HG02763 (cell line): Measurements from ENCODE around the gene SLC30A1.

ENCODE experiments used
- ATAC-seq: cut with Tn5 transposase; IDR thresholded peaks from one replicate; pipeline ENCODE4 v1.9.1; 2021; ENCODE audit warnings: mild to moderate bottlenecking, moderate library complexity; ENCODE audit not compliant: unreplicated experiment

SLC30A1 gene

DNA sequence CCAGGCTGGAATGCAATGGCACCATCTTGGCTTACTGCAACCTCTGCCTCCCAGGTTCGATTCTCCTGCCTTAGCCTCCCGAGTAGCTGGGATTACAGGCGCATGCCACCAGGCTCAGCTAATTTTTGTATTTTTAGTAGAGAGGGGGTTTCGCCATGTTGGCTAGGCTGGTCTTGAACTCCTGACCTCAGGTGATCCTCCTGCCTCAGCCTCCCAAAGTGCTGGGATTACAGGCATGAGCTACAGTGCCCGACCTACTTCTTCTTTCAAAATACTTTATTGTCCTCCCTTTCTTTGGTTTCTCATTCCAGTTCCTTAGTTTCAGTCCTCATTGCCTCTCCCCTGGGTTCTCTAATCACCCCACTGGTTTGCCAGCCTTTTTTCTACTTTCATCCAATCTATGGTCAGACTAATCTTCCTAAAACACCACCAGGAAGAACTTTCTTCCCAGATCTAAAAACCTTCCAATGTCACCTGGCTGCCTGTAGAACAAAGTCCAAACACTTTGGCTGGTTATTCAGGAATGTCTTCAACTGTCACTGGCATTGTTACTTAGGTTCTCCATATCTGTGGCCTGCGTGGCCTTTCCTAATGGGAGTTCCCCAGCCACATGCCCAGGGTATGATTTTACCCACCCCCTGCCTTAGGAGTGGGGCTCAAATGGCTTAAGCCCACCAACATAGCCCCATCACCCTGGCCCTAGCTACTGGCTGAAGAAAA, 29.0 kb upstream of the SLC30A1 start:
- no peak for ATAC-seq

DNA sequence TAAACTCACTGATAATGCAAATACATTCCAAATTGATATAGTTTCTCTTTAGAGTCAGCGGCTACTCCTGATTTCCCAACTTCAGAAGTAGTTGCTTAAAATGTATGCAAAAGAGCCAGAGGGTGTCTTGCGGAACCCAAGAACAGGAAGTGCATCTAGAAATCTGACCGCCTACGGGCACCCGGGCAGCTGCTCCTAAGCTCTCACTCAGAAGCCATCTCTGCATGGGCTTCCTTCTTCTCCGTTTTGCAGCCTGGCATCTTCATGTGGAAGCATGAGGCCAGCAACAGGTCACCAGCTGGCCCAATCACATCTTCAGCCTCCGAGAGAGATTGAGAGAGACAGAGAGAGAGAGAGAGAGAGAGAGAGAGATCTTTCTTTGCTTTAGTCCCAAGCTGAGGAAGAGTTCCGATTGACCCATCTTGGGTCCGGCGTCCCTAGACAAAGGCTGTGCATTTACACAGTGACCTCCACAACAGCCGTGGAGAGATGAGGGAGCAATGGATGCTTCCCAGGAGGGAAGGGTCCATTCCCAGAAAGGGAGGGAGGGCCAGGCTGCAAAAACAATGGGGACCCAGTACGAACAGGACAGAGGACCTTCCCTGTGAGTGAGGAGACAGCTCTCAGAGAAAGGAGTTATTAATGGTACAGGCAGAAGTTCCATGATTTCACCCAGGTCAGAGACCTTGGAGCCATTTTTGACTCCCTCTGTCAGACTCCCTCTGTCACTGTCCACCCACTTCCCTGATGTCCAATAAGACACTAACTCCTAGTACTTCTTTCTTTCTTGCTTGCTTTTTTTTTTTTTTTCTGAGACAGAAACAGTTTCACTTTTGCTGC, 28.2 kb upstream of the SLC30A1 start:
- ATAC-seq, result peak; percentile 89

DNA sequence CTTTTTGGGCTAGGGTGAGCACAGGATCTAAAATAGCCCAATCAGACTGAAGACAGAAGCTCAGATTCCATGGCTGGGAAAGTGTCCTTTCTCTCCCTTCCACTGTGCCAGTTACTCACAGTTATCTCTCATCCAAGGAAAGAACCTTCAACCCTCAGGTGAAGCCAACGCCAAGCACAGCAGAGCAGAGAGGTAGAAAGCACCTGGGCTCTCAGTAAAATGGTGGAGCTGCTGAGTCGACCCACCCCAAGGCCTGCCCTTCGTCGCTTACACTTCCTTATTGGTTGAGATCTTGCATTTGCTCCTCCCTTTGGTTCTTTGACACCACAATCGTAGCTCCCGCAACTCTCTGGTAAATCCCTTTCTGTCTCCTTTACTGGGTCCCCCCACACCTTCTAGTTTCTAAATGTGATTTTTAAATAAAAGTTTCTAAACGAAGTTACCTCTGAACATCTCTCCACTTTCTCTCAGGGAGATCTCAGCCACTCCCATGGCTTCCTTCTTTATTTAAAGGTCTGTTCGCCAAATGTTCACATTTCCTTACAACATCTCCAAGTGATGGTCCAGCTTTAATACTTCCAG, 27.5 kb upstream of the SLC30A1 start:
- peak; percentile 84 for ATAC-seq

DNA sequence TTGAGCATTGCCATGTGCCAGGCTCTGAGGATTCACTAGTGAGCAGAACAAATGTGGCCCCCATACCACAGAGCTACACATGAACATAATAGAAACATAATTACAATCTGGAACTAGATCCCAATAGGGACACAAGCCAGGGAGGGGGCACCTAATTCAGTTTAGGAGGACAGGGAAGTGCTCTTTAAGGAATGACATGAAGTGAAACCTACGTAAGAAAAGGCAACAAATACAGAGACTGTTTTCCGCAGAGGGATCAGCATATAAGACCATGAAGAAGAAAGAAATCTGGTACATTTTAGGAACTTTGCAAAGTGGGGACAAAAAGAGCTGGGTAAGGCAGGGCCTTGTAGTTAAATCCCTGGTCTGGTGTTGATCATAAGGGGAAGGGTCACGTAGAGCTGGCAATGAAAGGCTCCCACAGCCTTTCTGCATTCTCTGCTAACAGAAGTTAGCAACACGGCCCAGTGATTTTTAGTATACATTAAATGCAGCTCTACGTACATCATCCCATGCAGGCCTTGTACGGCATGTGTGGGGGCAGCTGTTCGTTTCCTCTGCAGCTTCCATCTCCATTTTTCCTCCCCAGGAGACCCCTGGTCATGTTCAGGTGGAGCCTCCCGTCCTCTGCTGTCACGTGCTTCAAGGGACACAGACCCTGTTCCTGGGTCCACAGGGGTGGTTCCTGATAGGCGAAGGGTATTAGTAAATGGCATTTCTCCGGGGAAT, 26.8 kb upstream of the SLC30A1 start:
- ATAC-seq, result no peak

DNA sequence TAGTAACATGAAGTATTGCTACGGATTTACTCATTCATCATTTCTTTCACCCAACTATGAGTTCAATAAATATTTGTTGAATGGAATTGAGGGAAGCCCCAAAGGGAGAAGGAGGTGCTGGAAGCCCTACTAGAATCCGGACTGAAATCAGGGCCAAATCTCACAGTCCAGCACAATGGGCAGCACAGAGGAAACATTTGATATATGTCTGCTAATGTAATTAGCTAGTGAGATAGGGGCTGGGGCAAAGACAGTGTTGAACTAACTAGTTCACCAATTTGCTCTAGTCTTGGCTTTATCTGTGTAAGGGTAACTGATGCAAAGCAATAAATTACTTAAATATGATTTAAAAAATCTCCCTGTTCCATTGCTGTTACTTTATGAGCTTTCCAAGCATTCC, 26.1 kb upstream of the SLC30A1 start:
- ATAC-seq, result no peak

DNA sequence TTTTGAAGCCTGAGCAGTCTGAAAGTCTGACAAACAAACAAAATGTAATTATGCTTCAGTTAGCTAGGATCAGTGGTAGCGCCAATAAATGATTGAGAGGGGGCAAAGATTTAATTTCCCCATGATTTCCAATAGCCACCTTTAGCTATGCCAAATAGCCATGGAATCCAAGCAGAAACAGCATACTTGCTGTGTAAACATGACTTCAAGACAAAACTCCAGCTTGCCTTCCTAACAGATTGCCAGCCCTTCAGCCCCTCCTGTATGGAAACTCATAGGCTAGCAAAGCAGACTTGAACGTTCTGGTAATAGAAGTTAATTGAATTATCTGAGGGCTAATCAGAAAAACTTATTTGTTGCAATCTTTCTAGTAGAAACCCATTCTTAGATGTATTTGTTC, 25.6 kb upstream of the SLC30A1 start:
- ATAC-seq, result no peak

DNA sequence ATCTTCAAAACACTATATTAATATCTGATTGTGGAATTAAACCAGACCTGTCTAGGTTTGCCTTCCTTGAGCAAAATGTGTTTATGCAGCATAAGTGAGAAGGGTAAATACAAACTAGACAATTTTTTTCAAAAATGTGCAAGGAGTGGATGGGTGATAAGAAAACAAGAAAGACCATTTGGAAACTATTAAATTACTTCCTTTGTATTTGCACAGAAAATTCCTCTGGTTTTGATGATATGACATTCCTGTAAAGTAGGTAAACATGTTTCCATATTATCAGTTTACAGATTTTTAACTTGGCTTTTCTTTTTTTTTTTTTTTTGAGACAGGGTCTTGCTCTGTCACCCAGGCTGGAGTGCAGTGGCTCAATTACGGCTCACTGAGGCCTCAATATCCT, 24.8 kb upstream of the SLC30A1 start:
- ATAC-seq, result no peak

DNA sequence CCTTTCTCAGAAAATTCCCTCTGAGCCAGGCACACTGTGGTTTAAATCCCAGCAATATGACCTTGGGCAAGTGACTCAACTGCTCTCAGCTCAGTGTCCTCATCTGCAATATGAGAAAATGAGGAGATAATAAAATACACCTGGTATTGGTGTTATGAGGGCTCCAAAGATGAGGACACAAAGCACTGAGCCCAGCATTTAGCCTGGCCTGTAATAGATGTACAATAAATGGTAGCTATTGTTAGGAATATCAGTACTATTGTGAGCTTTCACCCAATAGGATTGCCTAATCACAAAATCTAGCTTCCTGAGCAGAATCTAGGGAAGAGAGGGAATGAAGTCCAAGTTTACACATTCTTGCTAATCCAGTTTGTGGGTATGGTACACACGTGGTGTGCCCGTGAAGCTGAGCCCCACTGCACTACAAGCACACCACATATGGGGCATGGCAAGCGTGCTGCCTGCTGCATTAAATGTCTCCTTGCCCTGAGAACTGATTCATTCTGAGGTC, 24.3 kb upstream of the SLC30A1 start:
- ATAC-seq, result no peak

DNA sequence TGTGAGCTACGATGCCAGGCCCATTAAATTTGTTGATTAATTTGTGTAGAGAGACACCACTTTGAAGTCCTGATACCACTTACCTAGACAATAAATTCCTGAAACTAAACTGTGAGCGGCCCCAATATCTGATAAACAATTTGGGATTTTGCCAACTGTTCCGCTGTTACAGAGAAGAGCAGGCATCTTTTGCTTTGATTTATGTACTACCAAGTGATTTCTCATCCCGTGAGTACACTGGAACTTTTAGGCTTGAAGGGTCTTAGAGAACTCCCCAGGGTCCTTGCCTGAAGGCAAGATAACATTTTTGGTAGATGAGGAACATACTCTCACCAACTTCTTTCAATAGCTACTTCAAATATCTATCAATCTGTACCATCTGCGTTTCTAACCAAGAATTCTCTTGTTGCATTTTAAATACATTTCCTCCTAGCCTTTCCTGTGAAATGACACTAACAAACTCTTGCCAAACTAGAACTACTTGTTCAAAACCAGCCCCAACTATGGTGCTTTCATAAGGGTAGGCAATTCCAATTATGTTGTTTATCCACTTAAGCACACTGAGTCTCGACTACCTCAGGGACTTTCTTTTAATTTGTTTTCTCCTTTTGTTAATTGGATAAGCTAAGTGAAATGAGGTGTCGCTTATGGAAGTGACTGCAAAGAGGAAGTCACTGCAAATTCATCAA, 23.2 kb upstream of the SLC30A1 start:
- ATAC-seq, result no peak

DNA sequence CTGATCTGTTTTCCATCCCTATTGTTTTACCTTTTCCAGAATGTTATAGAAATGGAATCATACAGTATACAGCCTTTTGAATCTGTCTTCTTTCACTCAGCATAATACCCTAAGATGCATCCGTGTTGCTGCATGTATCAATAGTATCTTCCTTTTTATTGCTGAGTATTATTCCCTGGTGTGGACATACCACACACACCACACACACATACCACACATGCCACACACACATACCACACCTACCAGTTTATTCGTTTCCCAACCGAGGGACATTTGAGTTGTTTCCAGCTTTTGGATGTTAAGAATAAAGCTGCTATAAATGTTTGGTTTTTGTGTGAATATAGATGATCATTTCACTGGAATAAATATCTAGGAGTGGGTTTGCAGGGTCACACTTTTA, 22.2 kb upstream of the SLC30A1 start:
- ATAC-seq, result no peak

DNA sequence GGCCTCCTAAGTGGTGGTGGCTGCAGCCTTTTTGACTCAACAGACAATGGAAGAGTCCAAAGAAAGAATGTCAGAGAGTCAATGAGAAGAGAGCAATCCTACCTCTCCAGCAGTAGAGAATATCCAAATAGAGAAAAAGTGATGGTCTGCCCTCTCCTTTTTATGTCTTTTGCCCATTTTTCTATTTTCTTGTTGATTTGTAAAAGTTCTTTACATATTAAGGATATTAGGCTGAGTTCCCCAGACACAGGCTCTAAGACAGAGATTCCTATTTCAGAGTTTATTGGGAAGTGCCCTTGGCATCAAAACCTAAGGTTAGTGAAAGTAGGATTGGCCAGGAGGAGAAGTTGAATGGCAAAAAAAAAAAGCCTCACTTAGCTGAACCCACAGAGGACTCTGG, 20.3 kb upstream of the SLC30A1 start:
- ATAC-seq, result no peak

DNA sequence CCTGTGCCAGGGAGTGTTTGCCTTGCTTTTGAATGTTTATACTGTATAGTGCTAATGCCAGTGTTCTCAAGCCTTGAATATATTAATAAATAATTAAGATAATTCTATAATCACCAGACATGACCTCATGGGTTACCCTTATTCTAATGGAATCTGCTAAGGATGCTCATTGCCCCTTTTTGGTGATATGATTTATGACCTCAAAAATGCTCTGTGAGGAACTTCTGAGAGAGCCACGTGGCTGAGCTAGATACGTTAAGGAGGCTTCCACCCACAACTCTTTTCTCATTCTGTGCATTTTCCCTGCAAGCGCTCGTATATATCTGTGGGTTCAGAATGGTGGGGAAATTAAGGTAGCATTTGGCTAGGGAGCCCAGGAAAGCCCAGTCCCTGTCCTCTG, 19.6 kb upstream of the SLC30A1 start:
- no peak for ATAC-seq

DNA sequence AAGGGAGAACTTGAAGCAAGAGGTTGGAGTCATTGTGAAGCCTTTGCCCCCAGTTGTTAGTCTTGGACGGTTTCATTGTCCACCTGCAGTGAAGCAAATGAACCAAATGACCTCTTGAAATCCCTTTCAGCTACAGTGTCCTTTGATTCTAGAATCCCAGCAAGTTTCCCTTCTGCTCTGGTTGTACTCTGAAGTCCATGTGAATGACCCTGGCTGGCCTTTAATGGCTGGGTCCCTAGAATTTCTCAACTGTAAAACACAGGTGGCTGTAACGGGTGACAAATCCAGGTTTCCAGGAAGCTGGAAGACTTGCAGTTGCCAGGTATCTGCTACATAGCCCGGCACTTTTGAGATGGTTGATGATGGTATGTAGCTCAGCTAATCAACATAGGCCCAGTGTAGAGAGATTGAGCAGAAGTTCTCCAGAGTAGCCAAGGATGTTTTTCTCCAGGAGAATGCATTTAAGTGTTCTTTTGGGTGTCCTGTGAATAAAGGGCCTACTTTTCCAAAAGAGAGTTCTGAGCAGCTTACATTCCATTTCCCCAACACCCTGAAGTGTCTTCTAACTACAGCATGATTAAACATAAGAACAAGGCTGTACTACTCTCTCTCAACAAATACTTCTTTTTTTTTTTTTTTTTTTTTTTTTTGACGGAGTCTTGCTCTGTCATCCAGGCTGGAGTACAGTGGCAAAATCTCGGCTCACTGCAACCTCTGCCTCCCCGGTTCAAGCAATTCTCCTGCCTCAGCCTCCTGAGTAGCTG, 17.6 kb upstream of the SLC30A1 start:
- ATAC-seq, result no peak

DNA sequence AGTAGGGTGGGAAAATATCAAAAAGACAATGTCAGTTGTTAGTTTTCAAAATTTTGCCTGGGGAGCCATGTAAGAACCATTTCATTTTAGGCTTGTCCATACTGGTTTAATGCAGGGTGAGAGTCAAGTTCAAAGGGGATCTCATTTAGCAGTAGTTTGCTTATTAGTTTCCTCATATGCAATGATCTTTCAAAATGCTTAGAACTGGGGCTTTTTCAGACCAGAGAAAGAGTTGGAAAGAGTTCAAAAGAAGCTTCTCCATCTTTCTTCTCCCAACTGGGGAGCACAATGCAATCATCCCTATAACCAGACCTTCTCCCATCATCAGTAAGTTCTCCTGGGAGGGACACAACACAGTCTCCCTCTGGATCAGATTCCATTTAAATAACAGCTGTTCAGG, 16.5 kb upstream of the SLC30A1 start:
- no peak for ATAC-seq

DNA sequence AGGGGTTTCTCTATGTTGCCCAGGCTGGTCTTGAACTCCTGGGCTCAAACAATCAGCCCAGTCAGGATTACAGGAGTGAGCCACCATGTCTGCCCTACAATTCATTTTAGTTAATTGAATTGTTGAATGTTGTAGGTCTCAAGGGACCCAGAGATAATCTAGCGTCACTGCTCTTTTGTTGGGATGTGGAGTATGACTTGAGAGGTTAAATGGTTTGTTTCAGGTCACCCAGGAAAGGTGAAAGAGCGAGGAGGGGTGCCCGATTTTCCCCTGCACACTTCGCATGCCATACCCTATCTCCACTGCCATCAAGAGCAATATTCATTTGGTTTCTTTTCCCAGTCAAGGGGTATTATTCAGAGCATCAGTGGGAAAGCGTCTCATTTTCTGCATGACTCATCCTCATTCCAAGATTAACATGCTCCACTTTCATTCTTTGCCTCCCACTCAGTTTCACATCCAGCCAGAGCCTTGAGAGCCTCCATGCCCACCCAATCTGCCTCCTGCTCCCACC, 13.1 kb upstream of the SLC30A1 start:
- no peak for ATAC-seq

DNA sequence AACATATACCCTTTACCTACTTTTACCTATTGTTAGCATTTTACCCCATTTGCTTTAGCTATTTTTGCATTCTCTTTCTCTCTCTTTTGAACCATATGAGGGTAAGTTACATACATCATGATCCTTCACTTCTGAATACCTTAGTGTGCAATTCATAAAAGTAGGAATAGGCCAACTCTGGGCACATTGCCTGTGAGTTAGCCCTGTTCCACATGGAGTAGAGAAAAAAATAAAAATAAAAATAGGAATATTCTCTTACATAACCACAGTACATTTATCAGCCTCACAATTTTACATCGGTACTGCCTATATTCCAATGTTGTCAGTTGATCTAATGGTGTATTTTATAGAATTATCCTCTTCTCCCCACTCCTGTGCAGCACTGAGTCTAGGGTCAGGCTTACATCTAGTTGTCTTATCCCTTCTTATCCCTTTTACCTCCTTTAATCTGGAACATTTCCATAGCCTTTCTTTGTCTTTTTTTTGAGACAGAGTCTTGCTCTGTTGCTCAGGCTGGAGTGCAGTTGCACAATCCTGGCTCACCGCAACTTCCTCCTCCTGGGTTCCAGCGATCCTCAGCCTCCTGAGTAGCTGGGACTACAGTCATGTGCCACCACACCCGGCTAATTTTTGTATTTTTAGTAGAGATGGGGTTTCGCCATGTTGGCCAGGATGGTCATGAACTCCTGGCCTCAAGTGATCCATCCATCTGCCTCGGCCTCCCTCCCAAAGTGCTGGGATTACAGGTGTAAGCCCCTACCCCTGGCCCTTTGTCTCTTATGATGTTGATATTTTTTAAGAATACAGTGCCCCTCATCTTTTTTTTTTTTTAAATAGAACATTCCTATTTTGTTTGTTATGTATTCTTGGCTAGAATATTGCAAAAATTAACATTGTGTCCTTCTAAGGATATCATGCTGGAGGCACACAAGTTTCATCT, 11.1 kb upstream of the SLC30A1 start:
- no peak for ATAC-seq

DNA sequence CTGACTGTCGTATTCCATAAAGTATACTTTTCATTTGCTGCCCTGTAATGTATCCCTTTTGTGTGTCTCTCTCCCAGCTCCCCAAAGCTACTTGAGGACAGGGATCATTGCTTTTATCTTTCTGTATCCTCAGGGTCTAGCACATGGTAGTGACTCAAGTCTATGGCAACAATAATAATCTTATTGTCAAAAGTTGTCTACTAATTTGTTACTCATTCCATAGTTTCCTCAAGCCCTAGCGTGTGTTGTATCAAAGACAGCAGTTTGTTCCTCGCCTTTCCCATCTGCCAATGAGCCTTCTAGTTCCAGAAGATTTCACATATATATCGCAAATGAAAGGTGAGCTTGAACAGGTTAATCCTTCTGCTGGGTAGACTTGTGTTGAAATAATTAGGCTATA, 9.8 kb upstream of the SLC30A1 start:
- ATAC-seq, result no peak

DNA sequence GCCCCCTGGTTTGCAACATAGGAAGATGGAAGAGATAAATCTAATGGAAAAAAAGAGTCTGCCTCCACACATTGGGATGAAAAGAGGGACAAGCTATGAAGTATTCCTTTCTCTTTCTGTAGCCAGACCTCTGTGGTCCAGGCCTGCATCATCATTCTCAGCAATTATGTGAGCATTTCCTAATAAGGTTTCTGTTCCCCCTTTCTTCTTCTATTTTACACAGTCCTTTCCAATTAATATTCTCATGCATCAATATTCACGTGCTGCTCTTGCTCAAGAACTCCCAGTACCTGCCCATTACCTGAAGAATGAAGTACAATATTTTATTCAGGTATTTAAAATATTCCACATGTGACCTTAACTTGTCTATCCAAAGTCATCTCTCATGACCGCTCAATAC, 8.2 kb upstream of the SLC30A1 start:
- ATAC-seq, result no peak

DNA sequence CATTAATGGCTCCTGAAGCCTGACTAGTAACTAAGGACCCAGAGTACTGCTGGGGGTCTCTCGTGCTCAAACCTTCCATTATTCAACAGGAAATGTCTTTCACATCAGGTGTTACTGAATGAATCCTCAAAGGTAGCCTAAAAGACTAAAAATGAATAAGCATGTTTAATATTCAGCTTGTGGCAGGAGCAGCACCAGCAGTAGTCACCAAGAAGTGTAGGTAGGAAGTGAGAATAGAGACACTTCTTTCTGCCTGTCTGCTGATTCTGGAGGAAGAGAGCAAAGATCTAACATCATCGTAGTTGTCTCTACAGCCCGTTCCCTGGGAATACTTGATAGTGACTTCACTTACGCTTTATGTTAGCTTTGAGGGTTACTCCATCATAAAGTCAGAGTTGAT, 7.6 kb upstream of the SLC30A1 start:
- no peak for ATAC-seq
